OCI-LY7 (cell line): ENCODE measurements around the gene BMAL1.

ENCODE experiments used
- EZH2phosphoT487 ChIP-seq: fragments of 200-600 bp; sonication (generic); IDR thresholded peaks from 2 replicates; pipeline ENCODE4 v1.6.1; 2018; ENCODE audit warnings: low read depth, borderline replicate concordance, mild to moderate bottlenecking, mixed run types, antibody characterized with exemption, low read length, moderate library complexity, mixed read lengths
- TF ChIP-seq, protein P1 (sequence below): fragments of 200-600 bp; sonication (generic); conservative IDR thresholded peaks from 2 replicates; pipeline ENCODE4 v1.5.1; 2014; ENCODE audit warnings: mild to moderate bottlenecking, antibody characterized with exemption, low read length, moderate library complexity, mixed read lengths

DNA sequence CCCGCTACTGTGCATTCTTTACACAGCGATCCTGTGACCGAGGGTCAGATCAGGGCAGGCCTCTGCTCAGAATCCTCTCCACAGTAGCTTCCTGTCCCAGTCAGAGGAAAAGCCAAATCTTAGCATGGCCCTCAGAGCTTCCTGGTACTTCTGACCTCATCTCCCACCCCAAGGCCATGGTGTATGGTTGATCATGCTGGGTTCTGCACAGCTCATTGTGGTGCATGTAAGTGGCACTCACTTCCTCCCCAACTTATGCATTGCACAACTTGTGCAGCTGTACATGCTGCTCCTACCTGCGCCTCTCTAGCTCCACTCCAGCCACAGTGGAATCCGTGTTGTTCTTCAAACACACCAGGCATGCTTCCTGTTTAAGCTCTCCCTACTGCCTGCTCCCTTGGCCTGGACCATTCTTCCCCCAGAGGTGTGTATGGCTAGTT, 20.3 kb downstream of the BMAL1 start:
- TF ChIP-seq, protein P1, sequence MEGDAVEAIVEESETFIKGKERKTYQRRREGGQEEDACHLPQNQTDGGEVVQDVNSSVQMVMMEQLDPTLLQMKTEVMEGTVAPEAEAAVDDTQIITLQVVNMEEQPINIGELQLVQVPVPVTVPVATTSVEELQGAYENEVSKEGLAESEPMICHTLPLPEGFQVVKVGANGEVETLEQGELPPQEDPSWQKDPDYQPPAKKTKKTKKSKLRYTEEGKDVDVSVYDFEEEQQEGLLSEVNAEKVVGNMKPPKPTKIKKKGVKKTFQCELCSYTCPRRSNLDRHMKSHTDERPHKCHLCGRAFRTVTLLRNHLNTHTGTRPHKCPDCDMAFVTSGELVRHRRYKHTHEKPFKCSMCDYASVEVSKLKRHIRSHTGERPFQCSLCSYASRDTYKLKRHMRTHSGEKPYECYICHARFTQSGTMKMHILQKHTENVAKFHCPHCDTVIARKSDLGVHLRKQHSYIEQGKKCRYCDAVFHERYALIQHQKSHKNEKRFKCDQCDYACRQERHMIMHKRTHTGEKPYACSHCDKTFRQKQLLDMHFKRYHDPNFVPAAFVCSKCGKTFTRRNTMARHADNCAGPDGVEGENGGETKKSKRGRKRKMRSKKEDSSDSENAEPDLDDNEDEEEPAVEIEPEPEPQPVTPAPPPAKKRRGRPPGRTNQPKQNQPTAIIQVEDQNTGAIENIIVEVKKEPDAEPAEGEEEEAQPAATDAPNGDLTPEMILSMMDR = no peak
- TF ChIP-seq EZH2phosphoT487 = no peak
